HG03442 (cell line): ENCODE results near the gene SLC37A1.

Experiments
- ATAC-seq: cut with Tn5 transposase; IDR thresholded peaks from one replicate; pipeline ENCODE4 v1.9.1; 2021; ENCODE audit warnings: mild to moderate bottlenecking, moderate library complexity; ENCODE audit not compliant: unreplicated experiment

The SLC37A1 gene

DNA sequence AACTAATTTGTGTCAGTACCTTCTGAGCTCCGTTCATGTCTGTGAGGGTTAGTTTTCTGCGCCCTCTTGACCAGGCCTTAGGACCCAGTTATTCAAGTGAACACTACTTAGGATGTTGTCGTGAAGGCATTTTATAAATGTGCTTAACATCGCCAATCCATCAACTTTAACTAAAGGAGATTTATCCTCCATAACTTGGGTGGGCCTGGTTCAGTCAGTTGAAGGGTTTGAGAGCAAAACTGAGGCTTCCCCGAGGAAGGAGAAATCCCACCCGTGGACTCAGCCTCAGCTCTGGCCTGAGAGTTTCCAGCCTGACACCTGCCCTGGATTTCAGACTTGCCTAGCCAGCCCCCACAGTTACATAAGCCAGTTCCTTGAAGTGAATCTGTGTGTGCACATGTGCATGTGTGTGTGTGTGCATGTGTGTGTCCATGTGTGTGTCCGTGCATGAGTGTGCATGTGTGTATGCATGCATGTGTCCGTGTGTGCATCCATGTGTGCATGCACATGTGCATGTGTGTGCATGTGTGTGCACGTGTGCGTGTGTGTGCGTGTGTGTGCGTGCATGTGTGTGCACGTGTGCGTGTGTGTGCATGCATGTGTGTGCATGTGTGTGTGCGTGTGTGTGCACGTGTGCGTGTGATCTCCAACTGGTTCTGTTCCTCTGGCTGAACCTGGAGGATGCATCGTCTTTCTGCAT lies 77.7 kb downstream of the SLC37A1 start:
- no peak for ATAC-seq

DNA sequence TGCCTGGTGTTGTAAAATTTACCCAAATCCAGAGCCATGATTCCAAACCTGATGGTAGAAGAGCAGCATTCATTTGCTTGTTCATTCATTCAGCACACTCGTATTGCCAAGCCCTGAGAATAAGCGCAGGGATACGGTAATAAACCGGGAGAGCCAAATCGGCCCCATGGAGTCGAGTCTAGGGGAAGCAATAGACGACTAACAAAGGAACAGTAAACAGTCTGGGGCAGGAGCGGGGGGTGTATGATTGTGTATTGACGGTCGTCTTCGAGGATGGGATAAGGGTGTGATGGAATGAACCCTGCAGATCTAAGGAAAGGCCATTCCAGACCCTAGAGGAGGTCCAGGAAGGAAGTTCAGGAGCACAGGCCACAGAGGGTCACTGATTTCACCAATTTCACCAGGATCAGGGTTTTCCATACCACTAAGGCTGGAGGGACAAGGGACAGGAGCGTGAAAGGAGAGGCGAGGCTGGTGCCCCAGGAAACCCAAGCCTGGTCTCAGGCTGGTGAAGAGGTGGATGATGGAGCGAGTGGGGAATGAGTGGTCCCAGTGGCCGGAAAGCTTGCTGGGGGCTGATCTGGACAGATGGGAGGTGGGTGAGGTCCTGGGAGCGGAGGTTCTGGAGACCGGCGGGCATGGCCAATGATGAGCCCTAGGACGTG lies 78.6 kb downstream of the SLC37A1 start:
- ATAC-seq = no peak

DNA sequence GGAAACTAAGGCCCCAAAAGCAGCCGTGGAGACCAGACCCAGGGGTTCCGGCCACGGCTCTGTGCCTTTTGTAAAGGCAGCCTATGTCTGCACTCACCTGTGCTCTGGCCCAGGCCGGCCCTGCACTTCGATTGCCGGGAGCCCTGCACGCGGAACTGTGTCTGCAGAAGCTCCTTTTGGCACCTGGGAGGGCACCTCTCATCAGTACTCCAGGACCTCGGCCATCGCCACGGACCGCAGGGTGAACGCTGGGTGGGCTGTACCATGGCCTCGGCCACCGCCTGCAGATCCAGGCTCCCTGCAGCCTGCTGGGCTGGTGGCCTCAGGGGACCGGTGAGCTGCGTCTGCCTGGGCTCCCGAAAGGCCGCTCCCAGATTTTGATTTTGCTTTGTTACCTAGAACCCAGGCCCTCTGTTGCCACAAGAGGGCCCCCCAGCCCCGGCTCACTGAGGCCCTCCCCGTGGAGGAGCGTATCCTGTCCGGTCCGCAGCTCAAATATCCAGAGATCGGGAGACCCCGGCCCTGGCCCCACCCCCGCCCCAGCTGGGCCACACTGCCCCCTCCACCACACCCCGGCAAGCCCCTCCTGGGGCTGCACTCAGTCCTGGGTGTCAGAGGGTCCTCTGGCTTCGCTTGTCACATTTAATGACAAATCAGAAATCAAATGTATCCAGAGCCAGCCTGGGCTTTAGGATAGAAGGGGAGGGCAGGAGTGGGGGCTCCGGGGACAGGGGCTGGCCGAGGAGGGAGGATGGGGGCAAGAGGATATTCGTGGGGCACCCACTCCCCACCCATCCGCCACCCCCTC lies 79.6 kb downstream of the SLC37A1 start:
- ATAC-seq = no peak

- ATAC-seq = no peak
Observed at GRCh38 chr21:42594616-42595282, 81.1 kb downstream of the SLC37A1 start.

- ATAC-seq = no peak
Observed at GRCh38 chr21:42595283-42596187, 81.9 kb downstream of the SLC37A1 start.

DNA sequence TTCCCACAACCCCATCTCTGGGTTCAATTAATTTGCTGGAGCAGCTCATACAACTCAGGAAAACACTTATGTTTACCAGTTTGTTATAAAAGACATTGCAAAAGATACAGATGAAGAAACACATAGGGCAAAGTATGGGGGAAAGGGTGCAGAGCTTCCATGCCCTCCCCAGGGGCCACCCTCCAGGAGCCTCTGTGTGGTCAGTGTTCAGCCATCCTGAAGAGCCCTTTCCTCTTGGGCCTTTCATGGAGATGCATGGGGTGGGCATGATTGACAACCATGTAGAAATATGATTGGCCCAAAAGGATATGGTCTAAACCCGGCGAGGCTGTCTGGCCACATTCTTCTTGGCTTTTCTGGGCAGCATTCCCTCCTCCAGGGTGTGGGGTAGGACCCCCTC lies 83.0 kb downstream of the SLC37A1 start:
- ATAC-seq = no peak

GRCh38 chr21:42597487-42598158 lies 84.0 kb downstream of the SLC37A1 start:
- no peak for ATAC-seq

- ATAC-seq = no peak
Observed at GRCh38 chr21:42598159-42598735, 84.6 kb downstream of the SLC37A1 start.

- ATAC-seq = no peak
Observed at GRCh38 chr21:42599486-42599885, 85.8 kb downstream of the SLC37A1 start.

- no peak for ATAC-seq
Observed at GRCh38 chr21:42599962-42600361, 86.3 kb downstream of the SLC37A1 start.

DNA sequence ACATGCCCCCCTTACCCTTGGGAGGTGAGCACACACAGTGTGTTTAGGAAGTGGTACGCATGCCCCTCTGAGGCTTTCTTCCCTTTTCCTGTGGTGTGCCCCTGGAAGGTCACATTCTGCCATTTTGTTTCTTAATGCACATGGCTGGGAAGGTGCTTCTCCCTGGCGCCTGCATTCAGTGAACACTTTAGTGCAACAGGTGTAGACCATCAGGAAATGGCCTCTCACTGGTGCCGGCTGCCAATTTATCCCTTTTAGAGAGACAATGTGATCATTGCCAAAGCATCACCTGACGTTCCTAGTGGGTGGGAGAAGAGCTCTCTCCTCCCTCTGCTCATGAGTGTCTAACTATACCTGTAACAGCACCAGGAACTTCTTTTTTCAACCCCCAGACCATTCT lies 88.0 kb downstream of the SLC37A1 start:
- no peak for ATAC-seq

GRCh38 chr21:42607102-42607501 lies 93.5 kb downstream of the SLC37A1 start:
- no peak for ATAC-seq

- ATAC-seq = no peak
Observed at GRCh38 chr21:42607525-42608102, 94.0 kb downstream of the SLC37A1 start.

GRCh38 chr21:42608446-42608845 lies 94.8 kb downstream of the SLC37A1 start:
- no peak for ATAC-seq

- ATAC-seq = no peak
Observed at GRCh38 chr21:42609811-42610210, 96.2 kb downstream of the SLC37A1 start.

GRCh38 chr21:42611852-42612251 lies 98.2 kb downstream of the SLC37A1 start:
- ATAC-seq = no peak

- no peak for ATAC-seq
Observed at GRCh38 chr21:42612390-42612789, 98.7 kb downstream of the SLC37A1 start.

DNA sequence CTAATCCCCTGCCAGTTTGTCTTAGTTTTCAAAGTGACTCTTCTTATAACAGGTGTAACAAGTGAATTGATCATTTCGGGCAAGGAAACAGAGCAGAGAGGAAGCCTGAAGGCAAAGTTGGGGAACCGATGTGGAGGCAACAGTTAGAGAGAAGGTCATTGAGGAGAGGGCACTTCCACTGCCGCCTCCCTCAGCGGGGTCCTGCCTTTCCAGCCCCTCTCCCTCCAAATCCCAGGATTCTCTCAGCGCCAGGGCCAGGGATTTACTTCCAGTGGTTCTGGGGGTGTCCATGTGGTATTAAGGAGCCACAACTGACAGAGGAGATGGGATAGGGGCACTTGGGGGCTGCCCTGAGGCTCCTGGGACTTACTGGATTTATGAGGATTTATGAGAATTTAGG lies 100.1 kb downstream of the SLC37A1 start:
- ATAC-seq = no peak

GRCh38 chr21:42614396-42614795 lies 100.7 kb downstream of the SLC37A1 start:
- ATAC-seq = no peak
